HL-60/S4 (cell line): ENCODE measurements around the gene ZG16B.

ENCODE experiments used
- in situ Hi-C: fragments of 300-500 bp; cut with MboI; formaldehyde crosslinking; loops from 2 replicates; pipeline ENCODE4 v1.14.3; 2022; ENCODE audit warnings: low sequenced_read_pairs

ZG16B gene

DNA sequence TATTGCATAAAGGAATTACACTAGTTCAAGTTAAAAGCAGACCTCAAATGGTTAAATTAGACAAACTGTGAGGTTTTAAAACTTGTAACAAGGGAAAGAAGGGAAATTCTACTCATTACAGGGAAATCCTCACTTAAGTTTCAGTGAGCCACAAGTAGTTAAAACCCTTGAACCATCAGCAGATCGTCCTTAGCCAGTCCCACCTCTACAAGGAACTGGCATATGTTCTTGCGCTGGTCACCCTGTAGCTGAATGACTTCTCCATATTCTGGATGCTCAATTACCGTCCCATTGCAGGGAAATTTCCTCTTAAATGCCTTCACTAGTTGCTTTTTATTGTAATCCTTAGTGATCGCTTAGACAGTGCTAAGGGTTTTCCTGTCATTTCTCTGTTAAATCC lies 7.6 kb upstream of the ZG16B start:
- in situ Hi-C loops: no loop called here

DNA sequence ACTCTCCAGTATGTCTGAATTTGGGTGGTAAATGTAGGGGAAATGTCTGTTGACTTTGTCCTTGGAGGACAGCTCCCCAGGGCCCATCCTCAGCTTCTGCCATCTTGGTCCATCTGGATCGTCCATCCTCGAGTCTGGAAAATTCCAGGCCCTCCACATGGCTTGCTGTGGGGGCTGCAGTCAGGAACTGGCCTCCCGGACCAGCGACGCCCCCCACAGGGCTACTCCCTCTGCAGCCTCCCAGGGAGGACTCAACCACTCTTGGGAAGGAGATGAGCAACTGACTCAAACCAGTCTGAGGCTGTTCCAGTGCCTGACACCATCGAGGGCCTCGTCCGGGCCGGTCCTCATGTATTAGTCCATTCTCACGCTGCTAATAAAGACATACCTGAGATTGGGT lies 5.5 kb upstream of the ZG16B start:
- in situ Hi-C loops: no loop called here

DNA sequence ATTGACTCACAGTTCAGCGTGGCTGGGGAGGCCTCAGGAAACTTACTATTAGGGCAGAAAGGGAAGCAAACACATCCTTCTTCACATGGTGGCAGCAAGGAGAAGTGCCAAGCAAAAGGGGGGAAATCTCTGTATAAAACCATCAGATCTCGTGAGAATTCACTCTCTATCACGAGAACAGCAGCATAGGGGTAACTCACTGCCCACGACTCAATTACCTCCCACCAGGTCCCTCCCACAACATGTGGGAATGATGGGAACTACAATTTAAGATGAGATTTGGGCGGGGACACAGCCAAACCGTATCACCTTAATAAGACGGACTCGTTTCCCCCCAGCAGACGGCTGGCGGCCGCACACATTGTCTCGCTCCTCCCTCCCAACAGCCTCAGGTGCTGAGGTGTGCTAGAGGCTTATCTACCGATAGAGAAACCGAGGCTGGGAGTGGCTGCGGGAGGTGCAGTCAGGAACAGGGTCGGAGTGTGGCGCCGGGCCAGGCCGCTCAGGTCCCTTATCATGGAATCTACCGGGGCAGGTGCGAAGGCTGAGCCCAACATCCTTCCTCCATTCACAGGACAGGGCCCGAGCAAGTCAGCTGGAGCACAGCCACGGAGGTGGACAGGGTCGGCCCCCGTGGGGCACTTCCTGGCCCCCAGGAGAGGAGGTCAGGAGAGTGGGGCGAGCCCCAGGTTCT lies 4.9 kb upstream of the ZG16B start:
- in situ Hi-C loops: no loop called here

DNA sequence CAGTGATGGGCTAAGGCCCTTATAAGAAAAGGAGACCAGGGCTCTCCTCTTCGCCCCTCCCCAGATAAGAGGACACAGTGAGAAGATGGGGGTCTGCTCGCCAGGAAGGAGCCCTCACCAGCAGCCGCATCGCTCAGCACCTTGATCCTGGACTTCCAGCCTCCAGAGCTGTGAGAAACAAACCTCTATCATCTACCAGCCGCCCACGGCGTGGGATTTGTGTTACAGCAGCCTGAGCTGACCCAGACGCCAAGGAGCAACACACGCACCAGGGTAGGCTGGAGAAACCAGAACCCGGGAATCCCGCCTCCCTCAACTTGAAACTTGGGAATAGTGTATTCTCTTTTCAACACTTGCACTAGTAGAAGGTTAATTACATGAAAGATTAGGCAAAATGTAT lies 4.2 kb upstream of the ZG16B start:
- in situ Hi-C loops: no loop called here

DNA sequence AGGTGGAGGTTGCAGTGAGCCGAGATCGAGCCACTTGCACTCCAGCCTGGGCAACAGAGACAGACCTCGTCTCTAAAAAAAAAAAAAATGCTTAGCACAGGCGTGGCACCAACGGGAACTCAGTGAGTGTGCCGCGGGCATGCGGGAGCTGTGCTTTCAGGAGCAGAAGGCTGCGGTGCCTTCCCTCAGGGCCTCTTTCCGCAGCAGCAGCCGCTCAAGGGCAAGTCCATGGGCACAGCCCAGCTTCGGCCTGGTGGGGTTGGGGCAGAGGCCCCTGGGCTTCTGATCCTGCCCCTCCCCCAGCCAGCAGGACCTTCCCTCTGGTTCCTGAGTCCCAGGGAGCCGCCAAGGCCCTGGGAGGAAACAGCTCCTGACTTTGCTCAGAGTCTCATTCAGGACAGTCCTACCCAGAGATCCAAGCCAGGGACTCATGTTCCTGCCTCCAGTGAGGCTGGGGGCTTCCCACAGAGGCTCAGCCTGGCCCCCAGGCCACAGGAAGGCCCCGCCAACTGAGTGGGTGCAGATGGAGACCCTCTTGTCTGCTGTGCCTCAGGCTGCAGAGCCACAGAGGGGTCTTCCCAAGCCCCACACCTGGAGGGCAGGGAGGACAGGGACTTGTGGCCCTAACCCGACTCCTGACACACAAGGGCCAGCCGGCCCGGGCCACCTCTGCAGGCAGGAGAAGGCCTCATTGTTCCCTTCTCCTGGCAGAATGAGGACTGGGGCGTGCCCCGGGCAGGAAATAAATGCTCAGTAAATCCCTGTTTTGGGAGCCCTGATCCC lies 3.3 kb upstream of the ZG16B start:
- in situ Hi-C loops: no loop called here

DNA sequence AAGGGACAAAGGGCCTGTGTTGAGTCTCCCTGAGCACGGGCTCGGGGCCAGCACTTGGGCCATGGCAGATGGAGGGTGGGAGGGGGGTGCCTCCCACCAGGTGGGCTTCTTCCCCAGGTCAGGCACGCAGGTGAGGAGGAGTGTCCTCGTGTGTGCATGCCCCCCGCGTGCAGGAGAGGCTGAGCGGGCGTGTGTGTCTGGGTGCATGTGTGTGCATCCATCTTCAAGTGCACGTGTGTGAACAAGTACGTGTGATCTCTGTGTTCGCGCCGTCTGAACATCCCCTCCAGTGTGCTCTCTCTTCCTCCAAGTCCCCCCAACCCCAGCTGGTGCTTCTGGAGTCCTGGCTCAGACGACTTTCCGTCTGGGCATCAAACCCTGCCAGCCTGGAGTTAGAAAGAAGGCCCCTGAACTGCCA lies 2.7 kb upstream of the ZG16B start:
- in situ Hi-C loops: no loop called here

DNA sequence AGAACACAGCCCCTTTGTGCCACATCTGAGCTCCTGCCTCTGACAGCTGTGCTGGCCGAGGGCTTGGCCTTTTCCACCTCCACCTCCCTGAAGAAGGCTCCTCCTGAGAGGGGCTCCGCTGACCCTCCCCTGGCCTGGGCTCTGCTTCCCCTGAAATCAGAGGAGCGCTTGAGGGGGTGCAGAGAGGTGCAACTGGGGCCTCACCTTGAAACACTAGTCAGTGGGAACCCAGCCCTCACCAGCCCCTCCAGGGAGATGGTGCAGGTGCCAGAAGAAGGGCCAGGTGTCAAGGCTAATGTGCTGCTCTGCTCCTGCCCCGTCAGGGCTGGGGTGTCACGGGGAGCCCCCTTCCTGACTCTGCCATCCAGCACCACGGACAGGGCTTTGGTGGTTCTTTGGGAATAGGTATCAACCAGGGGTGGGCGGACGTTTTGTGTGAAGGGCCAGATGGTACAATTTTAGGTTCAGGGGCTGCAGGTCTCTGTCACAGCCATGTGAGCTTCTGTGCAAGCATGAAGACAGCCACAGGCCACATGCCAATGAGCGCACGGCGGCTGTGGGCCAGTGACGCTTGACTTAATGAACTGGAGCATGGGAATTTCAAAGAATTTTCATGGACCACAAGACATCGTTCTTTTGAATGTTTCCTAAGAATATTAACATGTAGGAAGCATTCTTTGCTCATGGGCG lies 2.1 kb upstream of the ZG16B start:
- in situ Hi-C loops: no loop called here

DNA sequence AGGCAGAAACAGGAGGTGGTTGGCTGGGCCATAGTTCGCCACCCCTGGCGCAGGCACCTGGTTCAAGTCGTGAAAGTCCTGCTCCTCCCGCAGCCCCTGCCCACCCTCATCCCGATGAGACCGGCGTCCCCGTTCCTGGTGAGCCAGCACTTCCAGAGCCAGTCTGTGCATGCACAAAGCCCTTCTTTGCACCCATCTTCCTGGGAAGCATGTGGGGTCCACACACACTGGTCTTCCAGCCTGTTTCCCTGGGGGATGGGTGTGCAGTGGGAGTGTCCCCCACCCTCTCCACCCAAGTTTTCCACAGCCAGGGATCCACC lies 1.6 kb upstream of the ZG16B start:
- in situ Hi-C loops: no loop called here

DNA sequence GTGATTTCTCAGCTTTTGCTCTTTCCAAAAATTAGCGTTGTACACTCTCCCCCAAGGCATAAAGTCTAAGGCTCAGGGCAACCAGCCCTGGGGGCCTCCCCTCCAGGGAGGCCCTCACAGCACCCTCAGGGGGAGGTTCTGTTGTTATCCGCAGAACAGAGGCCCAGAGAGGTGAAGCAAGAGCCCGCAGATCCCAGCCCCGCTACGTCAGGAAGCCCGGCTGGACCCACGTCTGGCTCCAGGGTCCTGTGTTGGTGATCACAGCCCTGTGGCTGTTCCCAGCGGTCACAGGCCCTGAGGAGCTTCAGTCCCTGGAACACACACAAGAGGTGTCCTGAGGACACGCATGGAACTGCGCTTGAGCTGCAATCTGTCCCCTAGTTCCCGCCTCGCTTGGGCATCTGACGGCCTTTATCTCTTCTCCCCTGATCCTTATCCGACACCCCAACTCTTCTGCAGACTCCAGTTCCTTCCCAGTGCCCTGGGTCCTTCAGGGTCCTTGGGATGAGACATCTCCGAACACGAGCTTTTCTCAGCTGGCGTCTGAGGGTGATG lies 1.1 kb upstream of the ZG16B start:
- in situ Hi-C loops: no loop called here

DNA sequence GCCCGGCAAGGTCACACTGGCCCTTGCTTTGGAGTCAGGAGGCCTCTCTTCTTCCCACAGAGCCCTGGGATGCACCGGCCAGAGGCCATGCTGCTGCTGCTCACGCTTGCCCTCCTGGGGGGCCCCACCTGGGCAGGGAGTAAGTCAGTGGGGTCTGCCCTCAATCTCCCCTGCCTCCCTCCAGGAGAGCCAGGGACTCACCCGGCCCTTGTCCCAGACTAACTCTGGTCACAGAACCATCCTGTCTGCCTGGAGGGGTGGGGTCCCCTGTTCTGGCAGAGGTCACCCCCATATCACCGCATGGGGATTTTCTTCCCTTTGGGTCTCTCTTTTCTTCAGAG lies 222 bp downstream of the ZG16B start:
- in situ Hi-C loops: no loop called here

DNA sequence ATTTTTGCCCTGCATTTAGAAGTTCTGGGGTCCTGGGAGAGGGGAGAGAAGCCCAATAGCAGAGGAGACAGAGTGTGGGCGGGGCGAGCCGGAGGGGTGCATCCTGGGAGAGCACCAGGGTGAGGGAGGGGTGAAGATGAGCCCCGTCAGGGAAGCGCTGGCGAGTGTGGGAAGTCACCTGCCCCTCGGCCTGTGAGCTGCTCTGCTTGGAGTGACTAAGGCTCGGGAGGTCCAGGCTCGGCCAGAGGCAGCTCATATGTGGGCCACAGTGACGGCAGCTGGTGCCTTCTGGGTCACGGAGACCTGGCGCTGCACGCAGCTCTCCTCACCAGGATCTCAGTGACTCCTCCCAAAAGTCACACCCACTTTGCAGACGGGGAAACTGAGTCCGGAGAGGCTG lies 1.1 kb downstream of the ZG16B start:
- in situ Hi-C loops: no loop called here

DNA sequence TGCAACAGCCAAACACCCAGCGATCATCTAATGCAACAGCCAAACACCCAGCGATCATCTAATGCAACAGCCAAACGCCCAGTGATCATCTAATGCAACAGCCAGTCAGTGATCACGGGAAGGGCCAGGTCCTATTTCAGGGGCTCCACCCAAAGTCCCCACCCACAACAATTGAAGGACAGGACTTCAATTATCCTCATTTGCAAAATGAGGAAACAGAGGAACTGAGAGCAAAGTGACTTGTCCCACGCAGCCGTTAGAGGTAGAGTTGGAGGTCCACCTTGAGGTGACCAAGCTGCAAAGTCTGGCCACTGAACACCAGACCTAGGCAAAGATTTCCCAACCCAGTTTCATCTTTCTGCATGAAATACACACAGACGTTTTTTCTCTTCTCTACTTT lies 3.7 kb downstream of the ZG16B start:
- in situ Hi-C loops: no loop called here

DNA sequence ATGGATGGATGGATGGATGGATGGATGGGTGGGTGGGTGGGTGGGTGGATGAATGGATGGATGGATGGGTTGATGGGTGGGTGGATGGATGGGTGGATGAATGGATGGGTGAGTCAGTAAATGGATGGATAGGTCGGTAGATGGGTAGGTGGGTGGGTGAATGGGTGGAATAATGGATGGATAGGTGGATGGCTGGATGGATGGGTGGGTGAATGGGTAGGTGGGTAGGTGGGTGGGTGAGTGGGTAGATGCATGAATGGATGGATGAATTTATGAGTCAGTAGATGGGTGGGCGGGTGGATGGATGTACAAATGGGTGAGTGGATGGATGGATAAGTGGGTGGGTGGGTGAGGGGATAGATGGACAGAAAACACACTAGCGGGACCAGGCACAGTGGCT lies 4.9 kb downstream of the ZG16B start:
- in situ Hi-C loops: no loop called here

DNA sequence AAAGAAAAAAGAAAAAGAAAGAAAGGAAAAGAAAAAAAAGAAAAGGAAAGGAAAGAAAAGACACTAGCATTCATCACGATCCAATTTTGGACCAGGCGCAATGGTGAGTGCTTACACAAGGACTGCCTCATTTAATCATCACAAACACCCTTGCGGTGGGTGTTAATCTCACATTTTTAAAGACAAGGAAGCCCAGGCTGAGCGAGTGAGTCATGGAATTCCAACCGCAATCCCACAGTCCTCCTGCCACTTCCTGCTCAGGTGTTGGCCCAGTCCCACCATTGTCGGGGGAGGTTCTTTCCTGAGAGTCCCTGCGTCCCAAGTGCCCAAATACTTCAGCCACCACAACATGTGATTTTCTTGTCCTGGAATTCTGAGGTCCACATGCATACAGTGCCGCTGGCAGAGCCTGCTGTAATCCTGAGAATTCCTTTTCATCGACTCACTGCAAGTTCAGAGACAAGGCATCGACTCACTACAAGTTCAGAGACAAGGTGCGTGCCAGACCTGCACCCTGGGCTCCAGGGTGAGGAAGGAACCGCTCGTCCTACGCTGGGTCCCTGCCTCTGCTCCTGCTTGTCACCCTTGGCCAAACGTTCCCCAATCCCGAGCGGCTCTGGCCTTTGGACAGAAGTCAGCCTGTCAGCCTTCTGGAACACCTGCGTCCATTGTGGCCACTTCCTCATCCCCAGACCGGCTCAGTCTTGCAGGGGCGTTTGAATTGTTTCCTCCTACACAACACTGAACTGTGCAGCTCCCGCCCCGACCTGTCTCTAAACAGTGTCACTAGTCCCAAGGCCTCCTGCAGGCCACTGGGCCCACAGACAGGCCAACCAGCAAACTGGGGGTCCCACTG lies 5.8 kb downstream of the ZG16B start:
- in situ Hi-C loops: no loop called here

DNA sequence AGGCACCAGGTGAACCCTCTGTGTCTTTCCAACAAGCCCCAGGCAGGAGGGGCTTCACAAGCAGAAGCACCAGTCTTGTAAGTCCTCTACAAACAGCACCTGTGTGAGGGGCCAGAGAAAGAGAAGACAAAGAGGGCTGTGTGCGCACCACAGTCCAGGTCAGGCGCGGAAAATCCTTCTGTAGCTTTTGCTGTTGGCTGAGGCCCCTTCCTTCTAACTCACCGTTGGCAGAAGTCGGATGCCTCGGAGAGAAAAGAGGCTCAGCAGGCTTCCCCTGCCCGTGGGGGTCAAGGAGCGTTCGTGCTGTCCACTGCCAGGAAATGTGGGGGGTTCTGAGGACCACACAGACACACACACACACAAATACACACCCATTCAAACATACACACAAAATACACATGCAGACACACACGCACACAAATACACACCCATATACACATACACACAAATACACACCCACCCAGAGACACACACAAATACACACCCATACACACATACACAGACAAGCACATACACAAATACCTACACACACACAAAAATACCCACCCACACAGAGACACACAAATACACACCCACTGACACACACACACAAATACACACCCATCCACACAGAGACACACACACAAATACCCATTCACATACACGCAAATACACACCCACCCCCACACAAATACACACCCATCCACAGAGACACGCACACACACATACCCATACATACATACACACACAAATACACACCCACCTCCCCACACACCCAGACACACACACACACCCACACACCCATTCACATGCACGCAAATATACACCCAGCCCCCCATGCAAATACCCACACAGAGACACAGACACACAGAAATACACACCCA lies 6.8 kb downstream of the ZG16B start:
- in situ Hi-C loops: no loop called here

DNA sequence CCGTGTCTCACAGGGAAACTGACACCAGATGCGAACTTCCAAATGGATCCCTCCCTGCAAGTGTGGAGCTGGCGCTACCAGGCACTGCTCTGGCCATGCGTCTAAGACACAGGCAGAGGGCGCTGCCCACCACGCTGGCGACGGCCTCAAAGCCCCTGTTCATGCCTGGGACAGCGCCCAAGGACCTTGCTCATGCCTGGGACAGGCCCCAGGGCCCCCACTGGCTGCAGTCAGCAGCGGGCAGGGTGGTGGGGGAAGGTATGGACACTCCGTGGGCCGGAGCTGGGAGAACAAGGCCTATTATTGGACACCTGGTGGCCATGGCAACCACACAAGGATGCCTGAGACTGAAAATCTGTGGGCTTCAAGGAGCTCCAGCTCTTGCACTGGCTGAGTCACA lies 8.8 kb downstream of the ZG16B start:
- in situ Hi-C loops: no loop called here

DNA sequence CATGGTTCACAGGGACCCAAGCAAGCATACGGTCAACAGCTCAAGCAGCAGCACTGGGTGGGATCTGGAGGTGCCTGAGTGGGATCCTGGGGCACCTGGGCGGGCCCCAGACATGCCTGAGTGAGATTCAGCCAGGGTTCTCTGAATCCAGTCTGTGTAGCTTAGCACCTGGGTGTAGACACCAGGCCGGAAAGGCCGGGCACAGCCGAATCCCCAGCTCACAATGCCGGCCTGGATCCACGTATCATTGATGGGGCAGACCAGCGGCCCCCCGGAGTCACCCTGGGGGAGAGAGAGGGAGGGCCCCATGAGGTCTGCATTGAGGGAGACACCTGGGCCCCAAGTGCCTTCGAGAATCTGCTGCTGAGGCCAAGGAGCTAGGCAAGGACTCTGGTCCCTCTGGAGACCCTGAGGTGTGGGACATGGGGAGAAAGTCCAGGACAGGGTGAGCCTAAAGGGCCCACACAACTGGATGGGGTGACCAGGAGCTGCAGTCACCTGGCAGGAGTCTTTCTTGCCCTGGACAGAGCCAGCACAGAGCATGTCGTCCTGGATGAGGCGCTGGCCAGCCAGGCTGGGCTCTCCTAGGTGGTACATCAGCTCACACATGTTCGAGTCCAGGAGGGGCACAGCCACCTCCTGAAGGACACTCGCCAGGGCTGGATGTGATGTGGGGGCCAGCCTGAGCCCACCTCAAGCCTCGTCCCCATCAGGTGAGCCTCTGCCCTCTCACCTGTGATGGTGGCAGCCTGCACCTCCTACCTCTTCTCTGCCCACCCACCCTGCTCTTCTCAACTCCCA lies 9.7 kb downstream of the ZG16B start:
- in situ Hi-C loops: no loop called here

DNA sequence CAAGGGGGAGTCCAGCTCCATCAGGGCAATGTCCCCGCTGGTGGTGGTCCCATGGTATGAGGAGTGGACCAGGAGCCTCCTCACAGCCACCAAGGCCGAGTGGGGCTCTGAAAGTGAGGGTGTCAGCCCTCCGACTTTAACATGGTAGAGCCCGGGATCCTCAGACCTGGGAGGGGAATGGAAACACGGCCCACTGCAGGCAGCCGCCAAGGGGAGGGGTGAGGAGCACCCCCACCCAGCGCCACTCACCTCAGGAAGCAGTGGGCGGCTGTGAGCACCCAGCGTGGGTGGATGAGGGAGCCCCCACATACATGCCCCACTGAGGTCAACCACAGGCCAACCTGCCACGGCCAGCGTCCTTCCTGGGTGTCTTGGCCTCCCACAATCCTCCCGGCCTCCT lies 10.8 kb downstream of the ZG16B start:
- in situ Hi-C loops: no loop called here

DNA sequence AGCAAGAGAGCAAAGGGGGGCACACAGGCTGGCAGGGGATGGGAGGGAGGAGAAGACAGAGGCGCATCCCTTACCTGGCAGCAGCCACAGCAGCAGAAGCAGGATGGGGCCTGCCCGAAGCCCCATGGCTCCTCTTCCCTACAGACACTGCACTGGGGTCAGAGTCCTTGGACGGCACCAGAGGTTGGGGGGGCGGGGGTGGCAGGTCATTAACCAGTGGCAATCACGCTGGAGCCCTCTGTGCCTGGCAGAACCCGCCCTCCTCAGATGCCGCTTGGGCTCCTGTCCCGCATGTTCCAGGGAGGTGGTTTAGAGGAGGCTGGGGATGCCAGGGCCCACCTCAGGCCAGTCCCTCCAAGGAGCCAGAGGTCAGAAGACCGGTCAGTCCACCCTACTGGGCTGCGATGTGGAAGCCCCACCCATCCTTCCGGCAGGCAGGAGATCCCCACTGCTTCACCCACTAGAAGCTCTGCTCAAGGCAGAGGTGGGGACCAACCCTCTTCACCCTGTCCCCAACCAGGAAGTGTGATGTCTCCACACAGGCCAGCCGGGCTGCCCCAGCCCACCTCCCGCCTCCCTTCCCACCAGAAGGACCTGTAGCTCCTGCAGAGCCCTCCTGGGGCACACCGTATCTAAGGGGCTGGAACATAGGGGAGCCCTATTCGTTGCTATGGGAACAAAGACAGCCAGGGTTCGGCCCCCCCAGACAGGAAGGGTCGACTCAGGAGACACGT lies 11.7 kb downstream of the ZG16B start:
- in situ Hi-C loops: no loop called here
